GM12878 (cell line): ENCODE results near the gene TOP2A. TPM values are rescaled to one million over a fixed set of nuclear protein-coding genes. Genes with fewer than 3 reads are reported as not detected.

Source experiments
- ATAC-seq: fragments of 200-7000 bp; cut with Tn5 transposase; 3 replicates; pipeline ENCODE4 v1.9.1; 2020; ENCODE audit warnings: mild to moderate bottlenecking, moderate library complexity
- BruUV-seq: library from RNA; stranded (reverse); fragments of 400-500 nt; replicated peaks from 2 replicates; lab custom pipeline; 2021; lab: Mats Ljungman, UMichigan
- CTCF ChIA-PET: fragments of 300-600 bp; sonication (Branson Sonifier 250); formaldehyde crosslinking; extraction: SDS; loops from one replicate; lab custom pipeline; 2021; ENCODE audit warnings: inconsistent platforms; lab: Yijun Ruan, JAX
- POLR2A ChIA-PET: fragments of 350-600 bp; formaldehyde crosslinking; extraction: SDS; loops from one replicate; lab custom pipeline; 2021; ENCODE audit warnings: inconsistent platforms; lab: Charles Lee
- RAD21 ChIA-PET: fragments of 300-600 bp; sonication (Branson Sonifier 250); formaldehyde crosslinking; loops from one replicate; lab custom pipeline; 2023; ENCODE audit warnings: antibody characterized with exemption; ENCODE audit not compliant: unreplicated experiment; lab: Charles Lee
- SMC1A ChIA-PET: fragments of 300-600 bp; sonication (Branson Sonifier 250); formaldehyde crosslinking; loops from one replicate; lab custom pipeline; 2023; ENCODE audit not compliant: unreplicated experiment, uncharacterized antibody; lab: Charles Lee
- DNase-seq: peaks from one replicate; pipeline ENCODE4 v3.0.0-alpha.2; 2011; ENCODE audit warnings: low read depth, low spot score
- FAIRE-seq: peaks from 3 replicates; lab custom pipeline; 2011; peaks lifted over from hg19 to GRCh38; lab: Jason Lieb, UNC
- H2AFZ ChIP-seq: 2 replicates; pipeline ENCODE4 v1.6.0; 2011; ENCODE audit warnings: low read depth, low read length, control low read depth; ENCODE audit not compliant: control insufficient read depth
- H3K27ac ChIP-seq: 2 replicates; pipeline ENCODE4 v1.5.1; 2011; ENCODE audit warnings: control low read depth; ENCODE audit not compliant: control insufficient read depth, insufficient read depth
- H3K27me3 ChIP-seq, 2 experiments: replicated peaks in 1 of 2; 2 replicates each; pipeline versions ENCODE4 v1.6.0 to v1.6.1; 2011; ENCODE audit warnings: low read length in 1 of 2; ENCODE audit not compliant: control insufficient read depth in 2 of 2, insufficient read depth in 2 of 2
- H3K36me3 ChIP-seq, 2 experiments: 2 replicates each; pipeline ENCODE4 v1.5.1; 2011; ENCODE audit warnings: low read length in 1 of 2; ENCODE audit not compliant: control insufficient read depth in 2 of 2, insufficient read depth in 2 of 2
- H3K4me1 ChIP-seq: 2 replicates; pipeline ENCODE4 v1.6.1; 2011; ENCODE audit warnings: mild to moderate bottlenecking, low read length, moderate library complexity, mixed read lengths; ENCODE audit not compliant: control insufficient read depth, insufficient read depth
- H3K4me2 ChIP-seq: 2 replicates; pipeline ENCODE4 v1.6.0; 2011; ENCODE audit warnings: control low read depth; ENCODE audit not compliant: control insufficient read depth, insufficient read depth
- H3K4me3 ChIP-seq: fragments of 200-600 bp; sonication (generic); 2 replicates; pipeline ENCODE4 v1.5.1; 2016
- H3K79me2 ChIP-seq: 2 replicates; pipeline ENCODE4 v1.6.0; 2011; ENCODE audit warnings: low read length; ENCODE audit not compliant: control insufficient read depth, insufficient read depth
- H3K9ac ChIP-seq: 2 replicates; pipeline ENCODE4 v1.8.0; 2011; ENCODE audit warnings: low read length, control low read depth, mixed read lengths; ENCODE audit not compliant: control insufficient read depth, insufficient read depth
- H3K9me3 ChIP-seq: replicated peaks from 3 replicates; pipeline ENCODE4 v1.5.1; 2011; ENCODE audit warnings: mild to moderate bottlenecking, low read length; ENCODE audit not compliant: control insufficient read depth, insufficient read depth
- H4K20me1 ChIP-seq: 2 replicates; pipeline ENCODE4 v1.6.0; 2011; ENCODE audit not compliant: control insufficient read depth, insufficient read depth
- CBX5 ChIP-seq: sonication (generic); IDR thresholded peaks from 2 replicates; pipeline ENCODE4 v1.6.1; 2016; ENCODE audit warnings: low read depth, moderate library complexity, mild to moderate bottlenecking, inconsistent platforms
- EED ChIP-seq: sonication (generic); IDR thresholded peaks from 2 replicates; pipeline ENCODE4 v1.6.1; 2016; ENCODE audit warnings: antibody characterized with exemption, low read depth
- HCFC1 ChIP-seq: fragments of 150-350 bp; IDR thresholded peaks from 2 replicates; pipeline ENCODE4 v1.6.1; 2014; ENCODE audit warnings: low read length
- KDM1A ChIP-seq: fragments of 200-600 bp; sonication (generic); IDR thresholded peaks from 2 replicates; pipeline ENCODE4 v1.6.1; 2016; ENCODE audit warnings: borderline replicate concordance
- KLF5 ChIP-seq: fragments of 450-650 bp; IDR thresholded peaks from 2 replicates; pipeline ENCODE4 v1.6.1; 2014; ENCODE audit warnings: mild to moderate bottlenecking; ENCODE audit not compliant: partially characterized antibody
- NFYA ChIP-seq: IDR thresholded peaks from 2 replicates; pipeline ENCODE4 v1.6.1; 2011; ENCODE audit warnings: low read depth, mild to moderate bottlenecking, low read length, improper control_type of control experiment, borderline replicate concordance
- PAX8 ChIP-seq: fragments of 450-650 bp; IDR thresholded peaks from 2 replicates; pipeline ENCODE4 v1.6.1; 2017; ENCODE audit warnings: mild to moderate bottlenecking, moderate library complexity
- PBX3 ChIP-seq: IDR thresholded peaks from 2 replicates; pipeline ENCODE4 v1.6.1; 2011; ENCODE audit warnings: mild to moderate bottlenecking, low read depth, low read length, moderate library complexity; ENCODE audit not compliant: insufficient replicate concordance
- PRDM15 ChIP-seq: fragments of 450-650 bp; formaldehyde crosslinking; IDR thresholded peaks from 2 replicates; pipeline ENCODE4 v1.4.0; 2020; ENCODE audit warnings: mild to moderate bottlenecking, moderate library complexity
- SIN3A ChIP-seq: IDR thresholded peaks from 2 replicates; pipeline ENCODE4 v1.6.1; 2012; ENCODE audit warnings: low read depth, low read length, improper control_type of control experiment
- SIX5 ChIP-seq: IDR thresholded peaks from 2 replicates; pipeline ENCODE4 v1.6.1; 2011; ENCODE audit warnings: mild to moderate bottlenecking, low read depth, low read length, moderate library complexity; ENCODE audit not compliant: severe bottlenecking
- SREBF1 ChIP-seq: IDR thresholded peaks from 2 replicates; pipeline ENCODE4 v1.6.1; 2012; ENCODE audit warnings: mild to moderate bottlenecking, low read length
- USF1 ChIP-seq: IDR thresholded peaks from 2 replicates; pipeline ENCODE4 v1.6.1; 2011; ENCODE audit warnings: borderline replicate concordance, low read depth, mild to moderate bottlenecking, moderate library complexity, mixed read lengths, low read length; ENCODE audit not compliant: insufficient read depth; ENCODE audit errors: extremely low read length
- ZNF687 ChIP-seq: fragments of 450-650 bp; IDR thresholded peaks from 2 replicates; pipeline ENCODE4 v1.6.1; 2017; ENCODE audit warnings: mild to moderate bottlenecking, moderate library complexity
- WGBS: methylation state at CpG from one replicate; pipeline ENCODE4 v1.1.6; 2016; ENCODE audit warnings: low lambda C conversion rate; ENCODE audit not compliant: insufficient replicate concordance, insufficient coverage; ENCODE audit errors: missing lambda C conversion rate; 5-methylcytosine and 5-hydroxymethylcytosine counted together
- in situ Hi-C: fragments of 300-500 bp; cut with MboI; formaldehyde crosslinking; loops from 9 replicates; pipeline ENCODE4 v1.14.3; 2018; ENCODE audit warnings: mixed read lengths
- intact Hi-C: fragments of 100-400 bp; cut with micrococcal nuclease; formaldehyde crosslinking; loops from one replicate; pipeline ENCODE4 v1.14.2; 2022; ENCODE audit not compliant: unreplicated experiment
- polyA plus RNA-seq, 11 experiments: library from polyadenylated mRNA; depleted of rRNA in 4 of 11; unstranded in 6 of 11; stranded (reverse) in 5 of 11; fragments of >200 nt; fragmentation: Nextera tagmentation in 4 of 11; fragmentation: Illumina TruSeq in 1 of 11; extraction: Ambion mirVana in 4 of 11; extraction: Trizol in 1 of 11; gene quantifications; 1 replicate in 1 of 11; 2 replicates in 10 of 11; pipeline versions ENCODE4 v1.2.1 to v1.2.3, GENCODE V29; 2011 to 2016; ENCODE audit warnings: inconsistent platforms in 2 of 11, missing spikeins in 2 of 11, low read depth in 1 of 11
- total RNA-seq, 4 experiments: library from RNA; depleted of rRNA in 3 of 4; stranded (reverse); fragments of >200 nt in 3 of 4; fragmentation: Illumina TruSeq in 1 of 4; extraction: Trizol in 1 of 4; gene quantifications; 2 replicates each; pipeline versions ENCODE4 v1.2.1 to v1.2.3, GENCODE V29; 2013 to 2021

TOP2A gene
- total and polyA plus RNA-seq, 10 of the 15 experiments (the other 5 are each of a cell fraction or from before 2014, with no cell fraction given) = 117 to 275 (median 232) TPM

GRCh38 chr17:40457964-40458791 lies 40.5 kb upstream of the TOP2A start:
- in situ Hi-C loops = no loop called here
- H3K27me3 ChIP-seq = no peaks in the 10 kb centered on the region; a peak in 1 of 4 replicates
- H2AFZ ChIP-seq = no peak overlapping the region
- no peak overlapping the region for H3K4me3 ChIP-seq
- H3K79me2 ChIP-seq = no peaks in the 10 kb centered on the region
- POLR2A ChIA-PET = no interaction called here
- no peak overlapping the region for H3K9ac ChIP-seq
- RAD21 ChIA-PET = no interaction called here
- no peaks in the 10 kb centered on the region for H3K4me1 ChIP-seq
- BruUV-seq = no TSS peak
- H3K27ac ChIP-seq = no peak overlapping the region
- H3K36me3 ChIP-seq = no peaks in the 10 kb centered on the region
- SMC1A ChIA-PET = no interaction called here
- DNase-seq (no peak), ATAC-seq (no peak), FAIRE-seq (no peak)
- no peaks in the 10 kb centered on the region for H3K9me3 ChIP-seq
- CTCF ChIA-PET = interaction anchor here (1.6 kb wide), 1 partner anchor 18 kb away, joined by 7 read pairs; no protein-coding TSS in a partner anchor
- 48% methylated on average over 16 of the region's 16 CpGs for WGBS
- intact Hi-C loops = no loop called here
- H4K20me1 ChIP-seq = no peaks in the 10 kb centered on the region
- H3K4me2 ChIP-seq = no peak overlapping the region
- TF ChIP-seq KDM1A = no peak
- TF ChIP-seq PBX3 = no peak
- TF ChIP-seq SREBF1 = no peak
- TF ChIP-seq HCFC1 = no peak
- no peak for TF ChIP-seq NFYA
- TF ChIP-seq EED = no peak
- no peak for TF ChIP-seq ZNF687
- no peak for TF ChIP-seq PRDM15 (CRISPR knock-in tag)
- no peak for TF ChIP-seq PAX8
- TF ChIP-seq KLF5 = no peak
- TF ChIP-seq SIN3A = no peak
- TF ChIP-seq USF1 = no peak
- no peak for TF ChIP-seq CBX5
- TF ChIP-seq SIX5 = no peak
